Measurements from ENCODE around the gene GAPVD1. TPM values are rescaled to one million over a fixed set of nuclear protein-coding genes. Genes with fewer than 3 reads are reported as not detected.
A peak's percentile ranks its signal among the peaks of the same experiment; 100 is the strongest.

GAPVD1 gene
- total RNA-seq, 1 experiment from 2014 or later = 70.3 TPM

- CTCF ChIA-PET = no interaction called here
- DNase-seq = peak; percentile 34 to 89
- Histone ChIP-seq H4K20me1 (ENCODE audit: insufficient read depth) (peaks cover 30% of the 10 kb centered on the region), H3K27ac (peak overlapping the region; percentile 53), H3K4me2 (peak overlapping the region; percentile 64), H3K4me1 (replicated peaks; ENCODE audit: insufficient read depth) (peaks cover 25% of the 10 kb centered on the region), H3K36me3 (ENCODE audit: low read depth) (0 out of 2 replicates have a peak, but pooled peaks cover 3% of the 10 kb centered on the region), H3K4me3 (peak overlapping the region; percentile 28; the same call in 1 of the 2 replicates), H2AFZ (no peak overlapping the region), H3K9me3 (ENCODE audit: insufficient read depth, low read depth) (no peaks in the 10 kb centered on the region), H3K9me2 (ENCODE audit: insufficient read depth) (no peaks in the 10 kb centered on the region), H3K27me3 (ENCODE audit: insufficient read depth, low read depth) (no peaks in the 10 kb centered on the region), H3K79me2 (ENCODE audit: low read depth) (peaks cover 83% of the 10 kb centered on the region), H3F3A (ENCODE audit: insufficient read depth, low read depth) (peaks cover 21% of the 10 kb centered on the region)
- no peak for TF ChIP-seq EZH2 (IDR thresholded peaks at IDR 0.05; ENCODE audit: low read depth)
- no peak for TF ChIP-seq CTCF (conservative IDR thresholded peaks at IDR 0.05)
- POLR2A ChIA-PET (ENCODE audit: unreplicated experiment) = interaction anchor here (0.5 to 0.6 kb wide), 3 partner anchors 12 to 362 kb away, joined by 3 to 11 read pairs (median 4); no protein-coding TSS in a partner anchor
- intact Hi-C loops (cut with micrococcal nuclease; ENCODE audit: unreplicated experiment) = no loop called here
- BruUV-seq (replicated peaks) = no TSS peak
These were observed 11.1 kb downstream of the GAPVD1 start for GRCh38 chr9:125272697-125273096.

GRCh38 chr9:125276771-125277170, 15.1 kb downstream of the GAPVD1 start:
- peaks cover 40% of the 10 kb centered on the region for H4K20me1 ChIP-seq (ENCODE audit: insufficient read depth)
- H3F3A ChIP-seq (ENCODE audit: insufficient read depth, low read depth) = peaks cover 19% of the 10 kb centered on the region
- H3K4me3 ChIP-seq = no peak overlapping the region
- ChIA-PET POLR2A (ENCODE audit: unreplicated experiment) (no interaction called here), CTCF (no interaction called here)
- H3K9me3 ChIP-seq (ENCODE audit: insufficient read depth, low read depth) = no peaks in the 10 kb centered on the region
- peaks cover 22% of the 10 kb centered on the region for H3K4me1 ChIP-seq (replicated peaks; ENCODE audit: insufficient read depth)
- DNase-seq = no peak
- H3K4me2 ChIP-seq = no peak overlapping the region
- no peaks in the 10 kb centered on the region for H3K27me3 ChIP-seq (ENCODE audit: insufficient read depth, low read depth)
- no peak overlapping the region for H2AFZ ChIP-seq
- peaks cover 80% of the 10 kb centered on the region for H3K79me2 ChIP-seq (ENCODE audit: low read depth)
- intact Hi-C loops (cut with micrococcal nuclease; ENCODE audit: unreplicated experiment) = no loop called here
- TF ChIP-seq CTCF (conservative IDR thresholded peaks at IDR 0.05) (no peak), EZH2 (IDR thresholded peaks at IDR 0.05; ENCODE audit: low read depth) (no peak)
- no peak overlapping the region for H3K27ac ChIP-seq
- no peaks in the 10 kb centered on the region for H3K9me2 ChIP-seq (ENCODE audit: insufficient read depth)
- H3K36me3 ChIP-seq (ENCODE audit: low read depth) = no peaks in the 10 kb centered on the region; the same call in 1 of the 2 replicates
- no TSS peak for BruUV-seq (replicated peaks)

- no peak for DNase-seq
- TF ChIP-seq CTCF (conservative IDR thresholded peaks at IDR 0.05) = no peak
- no peak for TF ChIP-seq EZH2 (IDR thresholded peaks at IDR 0.05; ENCODE audit: low read depth)
- CTCF ChIA-PET = no interaction called here
- Histone ChIP-seq H3K27me3 (ENCODE audit: insufficient read depth, low read depth) (no peaks in the 10 kb centered on the region), H3K9me3 (ENCODE audit: insufficient read depth, low read depth) (no peaks in the 10 kb centered on the region), H3K4me2 (no peak overlapping the region), H3F3A (ENCODE audit: insufficient read depth, low read depth) (peaks cover 14% of the 10 kb centered on the region), H3K79me2 (ENCODE audit: low read depth) (peaks cover 83% of the 10 kb centered on the region), H2AFZ (no peak overlapping the region), H3K27ac (no peak overlapping the region), H3K4me1 (replicated peaks; ENCODE audit: insufficient read depth) (peaks cover 16% of the 10 kb centered on the region), H3K4me3 (no peak overlapping the region), H3K36me3 (ENCODE audit: low read depth) (no peaks in the 10 kb centered on the region; the same call in 1 of the 2 replicates), H3K9me2 (ENCODE audit: insufficient read depth) (no peaks in the 10 kb centered on the region), H4K20me1 (ENCODE audit: insufficient read depth) (peaks cover 42% of the 10 kb centered on the region)
- no TSS peak for BruUV-seq (replicated peaks)
- POLR2A ChIA-PET (ENCODE audit: unreplicated experiment) = no interaction called here
- intact Hi-C loops (cut with micrococcal nuclease; ENCODE audit: unreplicated experiment) = no loop called here
These were observed 15.8 kb downstream of the GAPVD1 start for GRCh38 chr9:125277411-125277810.
